Activated T-cell treated with anti-CD3 and anti-CD28 coated beads, Interleukin-2, amount 50 U/mL, for 72 hours (primary cell): ENCODE measurements around the gene MCM8. TPM values are rescaled to one million over a fixed set of nuclear protein-coding genes. Genes with fewer than 3 reads are reported as not detected.

Experiments used
- ATAC-seq, 2 donors: fragments of 150-1000 bp; cut with Tn5 transposase; replicated peaks in 1 of 2; 2 replicates each; pipeline ENCODE4 v1.10.0; 2021; ENCODE audit warnings: moderate library complexity in 2 of 2, mild to moderate bottlenecking in 1 of 2
- DNase-seq, 2 donors: peaks; one replicate each; pipeline ENCODE4 v3.0.0; 2021 to 2022; ENCODE audit warnings: mixed read lengths in 1 of 2
- H3K27ac Mint-ChIP-seq: one replicate; pipeline ENCODE4 v1.8.0; 2022; ENCODE audit warnings: mild to moderate bottlenecking, moderate library complexity, mixed read lengths
- H3K27me3 Mint-ChIP-seq: one replicate; pipeline ENCODE4 v1.8.0; 2022; ENCODE audit warnings: low read depth, mixed read lengths
- H3K36me3 Mint-ChIP-seq, 2 donors: one replicate each; pipeline ENCODE4 v1.8.0; 2022; ENCODE audit warnings: mixed read lengths in 2 of 2, mild to moderate bottlenecking in 1 of 2; ENCODE audit not compliant: insufficient read depth in 2 of 2
- H3K4me1 Mint-ChIP-seq: one replicate; pipeline ENCODE4 v1.8.0; 2022; ENCODE audit warnings: low read depth, mixed read lengths
- H3K4me3 Mint-ChIP-seq, 2 donors: one replicate each; pipeline ENCODE4 v1.8.0; 2022; ENCODE audit warnings: mild to moderate bottlenecking in 2 of 2, mixed read lengths in 2 of 2, moderate library complexity in 2 of 2
- H3K9me3 Mint-ChIP-seq, 2 donors: one replicate each; pipeline ENCODE4 v1.8.0; 2022; ENCODE audit warnings: mixed read lengths in 2 of 2
- total RNA-seq, 2 donors: library from RNA; stranded (reverse); gene quantifications; one replicate each; pipeline ENCODE4 v1.2.3, GENCODE V29; 2022

MCM8 gene
- total RNA-seq, 2 donors from 2014 or later, result 39.2 to 53.9 TPM

- Mint-ChIP-seq H3K9me3 (no peaks in the 10 kb centered on the region), H3K36me3 (peaks cover 11 to 32% of the 10 kb centered on the region in 2 donors), H3K4me1 (peaks cover 14% of the 10 kb centered on the region), H3K27ac (no peak overlapping the region), H3K4me3 (no peak overlapping the region), H3K27me3 (no peaks in the 10 kb centered on the region)
- DNase-seq, result no peak
- ATAC-seq, result no peak
These were observed 41.4 kb downstream of the MCM8 start for GRCh38 chr20:5991623-5992441.

- Mint-ChIP-seq H3K27ac (no peak overlapping the region), H3K4me3 (no peak overlapping the region), H3K27me3 (no peaks in the 10 kb centered on the region), H3K9me3 (no peaks in the 10 kb centered on the region), H3K4me1 (peaks cover 20% of the 10 kb centered on the region), H3K36me3 (peaks cover 4 to 16% of the 10 kb centered on the region in 2 donors)
- DNase-seq (peak; percentile 46 to 56), ATAC-seq (peak; percentile 97 to 98)
These were observed 46.3 kb downstream of the MCM8 start for GRCh38 chr20:5996765-5997164.

GRCh38 chr20:5999783-6000182 is 49.3 kb downstream of the MCM8 start:
- H3K9me3 Mint-ChIP-seq, result no peaks in the 10 kb centered on the region
- peaks cover 20% of the 10 kb centered on the region for H3K4me1 Mint-ChIP-seq
- peaks cover 4 to 13% of the 10 kb centered on the region in 2 donors for H3K36me3 Mint-ChIP-seq

GRCh38 chr20:6000871-6001270 is 50.4 kb downstream of the MCM8 start:
- ATAC-seq, result no peak
- peaks cover 15% of the 10 kb centered on the region for H3K4me1 Mint-ChIP-seq
- no peak for DNase-seq
- peaks cover 2 to 9% of the 10 kb centered on the region in 2 donors for H3K36me3 Mint-ChIP-seq
- H3K27ac Mint-ChIP-seq, result no peak overlapping the region
- no peak overlapping the region for H3K4me3 Mint-ChIP-seq
- no peaks in the 10 kb centered on the region for H3K27me3 Mint-ChIP-seq
- H3K9me3 Mint-ChIP-seq, result no peaks in the 10 kb centered on the region

More at GRCh38 chr20:5999783-6000182, 49.3 kb downstream of the MCM8 start:
- DNase-seq (no peak), ATAC-seq (no peak)
- Mint-ChIP-seq H3K27me3 (no peaks in the 10 kb centered on the region), H3K27ac (no peak overlapping the region), H3K4me3 (no peak overlapping the region)

GRCh38 chr20:6006603-6006949 is 56.1 kb downstream of the MCM8 start:
- H3K4me3 Mint-ChIP-seq, result peak overlapping the region; percentile 93 to 97
- peaks cover 21% of the 10 kb centered on the region for H3K4me1 Mint-ChIP-seq
- ATAC-seq, result no peak

GRCh38 chr20:6007094-6007528 is 56.7 kb downstream of the MCM8 start:
- ATAC-seq, result no peak
- H3K9me3 Mint-ChIP-seq, result no peaks in the 10 kb centered on the region
- H3K36me3 Mint-ChIP-seq, result peaks cover 3 to 5% of the 10 kb centered on the region in 2 donors
- no peak for DNase-seq
- no peaks in the 10 kb centered on the region for H3K27me3 Mint-ChIP-seq
- peak overlapping the region; percentile 95 for H3K27ac Mint-ChIP-seq
- peak overlapping the region; percentile 93 to 97 for H3K4me3 Mint-ChIP-seq
- peaks cover 21% of the 10 kb centered on the region for H3K4me1 Mint-ChIP-seq

More at GRCh38 chr20:6006603-6006949, 56.1 kb downstream of the MCM8 start:
- no peak for DNase-seq
- Mint-ChIP-seq H3K9me3 (no peaks in the 10 kb centered on the region), H3K27ac (peak overlapping the region; percentile 95), H3K36me3 (peaks cover 2 to 3% of the 10 kb centered on the region in 2 donors), H3K27me3 (no peaks in the 10 kb centered on the region)

- Mint-ChIP-seq H3K4me3 (peak overlapping the region; percentile 93 to 97), H3K9me3 (no peaks in the 10 kb centered on the region), H3K36me3 (peaks cover 7 to 10% of the 10 kb centered on the region in 2 donors), H3K4me1 (peaks cover 21% of the 10 kb centered on the region), H3K27me3 (no peaks in the 10 kb centered on the region), H3K27ac (peak overlapping the region; percentile 10)
- ATAC-seq (no peak), DNase-seq (no peak)
These were observed 57.2 kb downstream of the MCM8 start for GRCh38 chr20:6007529-6008103.

GRCh38 chr20:6008254-6008653 is 57.8 kb downstream of the MCM8 start:
- peak overlapping the region; percentile 64 for H3K27ac Mint-ChIP-seq
- H3K4me1 Mint-ChIP-seq, result peaks cover 22% of the 10 kb centered on the region
- ATAC-seq (no peak), DNase-seq (no peak)
- no peaks in the 10 kb centered on the region for H3K27me3 Mint-ChIP-seq
- peak overlapping the region; percentile 93 to 97 for H3K4me3 Mint-ChIP-seq
- H3K9me3 Mint-ChIP-seq, result no peaks in the 10 kb centered on the region
- peaks cover 9 to 13% of the 10 kb centered on the region in 2 donors for H3K36me3 Mint-ChIP-seq

GRCh38 chr20:6012179-6012578 is 61.7 kb downstream of the MCM8 start:
- Mint-ChIP-seq H3K4me1 (peaks cover 28% of the 10 kb centered on the region), H3K9me3 (no peaks in the 10 kb centered on the region), H3K27ac (peak overlapping the region; percentile 34), H3K4me3 (no peak overlapping the region), H3K27me3 (no peaks in the 10 kb centered on the region), H3K36me3 (peaks cover 11 to 21% of the 10 kb centered on the region in 2 donors)
- DNase-seq (no peak), ATAC-seq (no peak)

- Mint-ChIP-seq H3K27me3 (no peaks in the 10 kb centered on the region), H3K4me3 (no peak overlapping the region), H3K27ac (peak overlapping the region; percentile 56), H3K9me3 (no peaks in the 10 kb centered on the region), H3K36me3 (peaks cover 11 to 23% of the 10 kb centered on the region in 2 donors), H3K4me1 (peaks cover 15% of the 10 kb centered on the region)
- no peak for ATAC-seq
- no peak for DNase-seq
These were observed 63.6 kb downstream of the MCM8 start for GRCh38 chr20:6014017-6014416.

- H3K4me3 Mint-ChIP-seq, result no peak overlapping the region
- H3K4me1 Mint-ChIP-seq, result peaks cover 15% of the 10 kb centered on the region
- no peaks in the 10 kb centered on the region for H3K27me3 Mint-ChIP-seq
- no peak for DNase-seq
- ATAC-seq, result no peak
- peaks cover 11 to 23% of the 10 kb centered on the region in 2 donors for H3K36me3 Mint-ChIP-seq
- no peak overlapping the region for H3K27ac Mint-ChIP-seq
- H3K9me3 Mint-ChIP-seq, result no peaks in the 10 kb centered on the region
These were observed 64.5 kb downstream of the MCM8 start for GRCh38 chr20:6014957-6015356.

GRCh38 chr20:6017467-6017866 is 67.0 kb downstream of the MCM8 start:
- DNase-seq (no peak), ATAC-seq (no peak)
- Mint-ChIP-seq H3K36me3 (peaks cover 12 to 26% of the 10 kb centered on the region in 2 donors), H3K27ac (no peak overlapping the region), H3K27me3 (no peaks in the 10 kb centered on the region), H3K4me1 (peaks cover 21% of the 10 kb centered on the region), H3K4me3 (no peak overlapping the region), H3K9me3 (no peaks in the 10 kb centered on the region)

- Mint-ChIP-seq H3K9me3 (no peaks in the 10 kb centered on the region), H3K4me1 (peaks cover 21% of the 10 kb centered on the region)
These were observed 67.4 kb downstream of the MCM8 start for GRCh38 chr20:6017880-6018279.

More at GRCh38 chr20:6017880-6018279, 67.4 kb downstream of the MCM8 start:
- no peak for DNase-seq
- H3K27ac Mint-ChIP-seq, result no peak overlapping the region
- no peak overlapping the region for H3K4me3 Mint-ChIP-seq
- no peak for ATAC-seq
- H3K36me3 Mint-ChIP-seq, result peaks cover 10 to 26% of the 10 kb centered on the region in 2 donors
- no peaks in the 10 kb centered on the region for H3K27me3 Mint-ChIP-seq
